ENCODE data around the gene CCDC159.

GRCh38 chr19:11323601-11324078 is 22.7 kb upstream of the CCDC159 start:
- TF ChIP-seq CTCF (IDR thresholded peaks at IDR 0.05): no peak
- TF ChIP-seq POLR2AphosphoS5 (IDR thresholded peaks at IDR 0.05): no peak
